ENCODE measurements around the gene MIAT.
"Not testable (repeated sequence)": the region's sequence is repeated elsewhere in the genome, so short reads cannot be mapped to it uniquely, and the experiment has no call there.

MIAT gene

GRCh38 chr22:26656891-26657851 is at the start of gene MIAT:
TSS of gene MIAT (plus strand) at chr22:26657588.
- Histone ChIP-seq H3K9me3 (ENCODE audit: control insufficient read depth, low read length) (no peaks in the 10 kb centered on the region), H3K4me3 (ENCODE audit: low read length) (no peak within 1 kb of the TSS), H3K9ac (ENCODE audit: low read length) (no peak within 1 kb of the TSS), H3K4me1 (ENCODE audit: control insufficient read depth, insufficient read depth, low read length) (peaks cover 18% of the 10 kb centered on the region), H3K36me3 (ENCODE audit: control insufficient read depth, insufficient read depth, low read length) (no peaks in the 10 kb centered on the region), H3K27me3 (ENCODE audit: control insufficient read depth, insufficient read depth, low read length) (peaks cover 44% of the 10 kb centered on the region)

DNA sequence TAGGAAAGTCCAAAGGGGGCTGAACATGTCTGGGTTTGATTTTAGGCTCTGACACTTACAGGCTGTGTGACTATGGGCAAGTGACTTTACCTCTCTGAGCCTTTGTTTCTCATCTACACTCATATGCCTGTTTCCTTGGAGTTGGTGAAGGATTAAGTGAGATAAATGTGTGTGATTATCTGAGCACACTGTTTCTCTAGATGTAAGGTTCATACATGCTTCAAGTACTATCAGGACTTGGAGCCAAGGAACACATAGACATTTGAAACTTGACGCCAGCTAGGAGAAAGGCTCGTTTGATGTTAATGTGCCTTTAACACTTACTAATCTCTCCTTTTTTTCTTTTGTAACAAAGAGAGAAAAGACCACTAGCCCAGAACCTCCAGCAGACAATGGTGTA is 49.3 kb upstream of the MIAT start:
- H3K27me3 ChIP-seq (ENCODE audit: control insufficient read depth, insufficient read depth, low read length), result peaks cover 4% of the 10 kb centered on the region
- H3K4me1 ChIP-seq (ENCODE audit: control insufficient read depth, insufficient read depth, low read length), result no peaks in the 10 kb centered on the region
- H3K4me3 ChIP-seq (ENCODE audit: low read length), result no peak overlapping the region
- no peak overlapping the region for H3K9ac ChIP-seq (ENCODE audit: low read length)
- H3K9me3 ChIP-seq (ENCODE audit: control insufficient read depth, low read length), result no peaks in the 10 kb centered on the region
- H3K36me3 ChIP-seq (ENCODE audit: control insufficient read depth, insufficient read depth, low read length), result no peaks in the 10 kb centered on the region

DNA sequence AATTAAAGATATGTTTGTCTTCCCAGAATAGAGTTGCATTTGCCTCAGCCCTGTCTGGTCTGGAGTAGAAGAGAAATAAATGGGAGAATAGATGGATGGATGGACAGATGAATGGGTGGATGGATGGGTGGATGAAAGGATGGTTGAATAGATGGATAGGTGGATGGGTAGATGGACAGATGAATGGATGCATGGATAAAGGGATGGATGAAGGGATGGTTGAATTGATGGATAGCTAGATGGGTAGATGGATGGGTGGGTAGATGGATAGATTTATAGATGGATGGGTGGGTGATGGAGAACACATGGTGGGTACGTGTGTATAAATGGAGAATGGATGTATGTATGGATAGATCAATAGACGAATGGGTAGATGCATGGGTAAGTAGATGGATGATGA is 48.1 kb upstream of the MIAT start:
- Histone ChIP-seq H3K4me1 (ENCODE audit: control insufficient read depth, insufficient read depth, low read length) (no peaks in the 10 kb centered on the region), H3K27me3 (ENCODE audit: control insufficient read depth, insufficient read depth, low read length) (peaks cover 4% of the 10 kb centered on the region), H3K36me3 (ENCODE audit: control insufficient read depth, insufficient read depth, low read length) (no peaks in the 10 kb centered on the region), H3K9ac (ENCODE audit: low read length) (no peak overlapping the region), H3K4me3 (ENCODE audit: low read length) (no peak overlapping the region), H3K9me3 (ENCODE audit: control insufficient read depth, low read length) (no peaks in the 10 kb centered on the region)

- Histone ChIP-seq H3K4me1 (ENCODE audit: control insufficient read depth, insufficient read depth, low read length) (no peaks in the 10 kb centered on the region), H3K4me3 (ENCODE audit: low read length) (no peak overlapping the region), H3K27me3 (ENCODE audit: control insufficient read depth, insufficient read depth, low read length) (peaks cover 4% of the 10 kb centered on the region), H3K9me3 (ENCODE audit: control insufficient read depth, low read length) (no peaks in the 10 kb centered on the region), H3K9ac (ENCODE audit: low read length) (no peak overlapping the region), H3K36me3 (ENCODE audit: control insufficient read depth, insufficient read depth, low read length) (no peaks in the 10 kb centered on the region)
Measured at GRCh38 chr22:26610072-26610958, 47.1 kb upstream of the MIAT start.

DNA sequence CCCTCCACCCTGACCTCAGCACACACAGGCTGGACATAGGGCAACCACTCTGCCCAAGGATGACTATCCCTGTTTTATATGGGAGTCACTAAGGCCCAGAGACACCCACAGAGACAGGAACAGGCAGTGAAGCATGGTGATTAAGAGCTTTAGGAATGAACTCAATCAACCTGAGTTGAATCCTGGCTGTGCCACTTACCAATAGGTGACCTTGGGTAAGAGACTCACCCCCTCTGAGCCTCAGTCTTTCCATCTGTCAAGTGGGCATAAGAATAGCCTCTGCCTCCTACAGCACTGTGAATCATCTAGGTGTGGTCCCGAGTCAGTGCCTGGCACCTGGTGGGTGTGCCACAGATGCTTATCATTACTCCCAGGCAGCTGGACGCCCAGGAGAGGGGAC is 46.4 kb upstream of the MIAT start:
- H3K4me1 ChIP-seq (ENCODE audit: control insufficient read depth, insufficient read depth, low read length), result no peaks in the 10 kb centered on the region
- no peak overlapping the region for H3K9ac ChIP-seq (ENCODE audit: low read length)
- H3K27me3 ChIP-seq (ENCODE audit: control insufficient read depth, insufficient read depth, low read length), result peaks cover 4% of the 10 kb centered on the region
- H3K36me3 ChIP-seq (ENCODE audit: control insufficient read depth, insufficient read depth, low read length), result no peaks in the 10 kb centered on the region
- H3K9me3 ChIP-seq (ENCODE audit: control insufficient read depth, low read length), result no peaks in the 10 kb centered on the region
- no peak overlapping the region for H3K4me3 ChIP-seq (ENCODE audit: low read length)

GRCh38 chr22:26612652-26613051 is 44.7 kb upstream of the MIAT start:
- Histone ChIP-seq H3K4me1 (ENCODE audit: control insufficient read depth, insufficient read depth, low read length) (no peaks in the 10 kb centered on the region), H3K9me3 (ENCODE audit: control insufficient read depth, low read length) (no peaks in the 10 kb centered on the region), H3K36me3 (ENCODE audit: control insufficient read depth, insufficient read depth, low read length) (no peaks in the 10 kb centered on the region), H3K27me3 (ENCODE audit: control insufficient read depth, insufficient read depth, low read length) (peaks cover 4% of the 10 kb centered on the region), H3K9ac (ENCODE audit: low read length) (no peak overlapping the region), H3K4me3 (ENCODE audit: low read length) (no peak overlapping the region)

DNA sequence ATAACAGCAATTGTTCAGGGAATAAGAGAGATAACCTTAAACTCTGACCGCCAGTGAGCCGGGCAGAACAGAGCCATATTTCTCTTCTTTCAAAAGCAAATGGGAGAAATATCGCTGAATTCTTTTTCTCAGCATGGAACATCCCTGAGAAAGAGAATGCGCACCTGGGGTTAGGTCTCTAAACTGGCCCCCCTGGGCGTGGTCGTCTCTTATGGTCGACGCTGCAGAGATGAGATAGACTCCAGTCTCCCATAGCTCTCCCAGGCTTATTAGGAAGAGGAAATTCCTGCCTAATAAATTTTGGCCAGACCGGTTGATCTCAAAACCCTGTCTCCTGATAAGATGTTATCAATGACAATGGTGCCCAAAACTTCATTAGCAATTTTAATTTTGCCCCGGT is 43.6 kb upstream of the MIAT start:
- H3K4me1 ChIP-seq (ENCODE audit: control insufficient read depth, insufficient read depth, low read length); H3K4me3 ChIP-seq (ENCODE audit: low read length); H3K27me3 ChIP-seq (ENCODE audit: control insufficient read depth, insufficient read depth, low read length); H3K36me3 ChIP-seq (ENCODE audit: control insufficient read depth, insufficient read depth, low read length); H3K9me3 ChIP-seq (ENCODE audit: control insufficient read depth, low read length); H3K9ac ChIP-seq (ENCODE audit: low read length): not testable (repeated sequence)

DNA sequence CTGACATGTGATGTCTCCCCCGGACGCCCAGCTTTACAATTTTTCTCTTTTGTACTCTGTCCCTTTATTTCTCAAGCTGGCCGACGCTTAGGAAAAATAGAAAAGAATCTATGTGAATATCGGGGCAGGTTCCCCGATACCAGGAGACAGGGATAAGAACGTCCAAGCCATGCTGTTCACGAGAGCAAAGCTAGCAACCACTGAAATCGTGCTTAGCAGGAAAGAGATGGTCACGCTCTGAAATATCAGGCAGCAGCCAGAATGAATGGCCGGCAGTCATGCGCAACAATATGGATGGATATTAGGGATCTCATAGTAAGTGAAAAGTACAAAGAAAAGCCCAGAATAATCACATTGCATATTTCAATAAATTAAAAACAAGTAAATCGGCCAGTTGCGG is 43.1 kb upstream of the MIAT start:
- no peak overlapping the region for H3K9ac ChIP-seq (ENCODE audit: low read length)
- H3K9me3 ChIP-seq (ENCODE audit: control insufficient read depth, low read length), result no peaks in the 10 kb centered on the region
- H3K4me3 ChIP-seq (ENCODE audit: low read length), result no peak overlapping the region
- H3K36me3 ChIP-seq (ENCODE audit: control insufficient read depth, insufficient read depth, low read length), result no peaks in the 10 kb centered on the region
- H3K27me3 ChIP-seq (ENCODE audit: control insufficient read depth, insufficient read depth, low read length), result peaks cover under 1% of the 10 kb centered on the region
- peaks cover under 1% of the 10 kb centered on the region for H3K4me1 ChIP-seq (ENCODE audit: control insufficient read depth, insufficient read depth, low read length)

GRCh38 chr22:26615149-26615548 is 42.2 kb upstream of the MIAT start:
- no peaks in the 10 kb centered on the region for H3K36me3 ChIP-seq (ENCODE audit: control insufficient read depth, insufficient read depth, low read length)
- H3K27me3 ChIP-seq (ENCODE audit: control insufficient read depth, insufficient read depth, low read length), result no peaks in the 10 kb centered on the region
- no peak overlapping the region for H3K4me3 ChIP-seq (ENCODE audit: low read length)
- H3K4me1 ChIP-seq (ENCODE audit: control insufficient read depth, insufficient read depth, low read length), result peaks cover 4% of the 10 kb centered on the region
- no peaks in the 10 kb centered on the region for H3K9me3 ChIP-seq (ENCODE audit: control insufficient read depth, low read length)
- H3K9ac ChIP-seq (ENCODE audit: low read length), result no peak overlapping the region

- no peak overlapping the region for H3K4me3 ChIP-seq (ENCODE audit: low read length)
- no peaks in the 10 kb centered on the region for H3K36me3 ChIP-seq (ENCODE audit: control insufficient read depth, insufficient read depth, low read length)
- no peaks in the 10 kb centered on the region for H3K9me3 ChIP-seq (ENCODE audit: control insufficient read depth, low read length)
- peaks cover 4% of the 10 kb centered on the region for H3K4me1 ChIP-seq (ENCODE audit: control insufficient read depth, insufficient read depth, low read length)
- H3K27me3 ChIP-seq (ENCODE audit: control insufficient read depth, insufficient read depth, low read length), result no peaks in the 10 kb centered on the region
- no peak overlapping the region for H3K9ac ChIP-seq (ENCODE audit: low read length)
Measured at GRCh38 chr22:26615830-26616435, 41.5 kb upstream of the MIAT start.

- Histone ChIP-seq H3K9ac (ENCODE audit: low read length) (no peak overlapping the region), H3K36me3 (ENCODE audit: control insufficient read depth, insufficient read depth, low read length) (no peaks in the 10 kb centered on the region), H3K27me3 (ENCODE audit: control insufficient read depth, insufficient read depth, low read length) (peaks cover under 1% of the 10 kb centered on the region), H3K9me3 (ENCODE audit: control insufficient read depth, low read length) (no peaks in the 10 kb centered on the region), H3K4me1 (ENCODE audit: control insufficient read depth, insufficient read depth, low read length) (peaks cover 4% of the 10 kb centered on the region), H3K4me3 (ENCODE audit: low read length) (no peak overlapping the region)
Measured at GRCh38 chr22:26616650-26617049, 40.7 kb upstream of the MIAT start.

Measured in mucosa of stomach (tissue), 1 donor.